Measurements from ENCODE around the gene DNAJC25.

Gene DNAJC25

GRCh38 chr9:111632060-111632459 lies 926 bp downstream of the DNAJC25 start:
- TF ChIP-seq FOXM1 (IDR thresholded peaks at IDR 0.05; ENCODE audit: borderline replicate concordance, low read depth) (no peak), REST (IDR thresholded peaks at IDR 0.05; ENCODE audit: low read depth) (no peak), RAD21 (IDR thresholded peaks at IDR 0.05; ENCODE audit: low read depth) (no peak), NFIC (IDR thresholded peaks at IDR 0.05) (no peak), CREB1 (IDR thresholded peaks at IDR 0.05; ENCODE audit: low read depth) (no peak), EGR1 (IDR thresholded peaks at IDR 0.05) (no peak), TCF12 (IDR thresholded peaks at IDR 0.05; ENCODE audit: low read depth) (no peak), ZBTB7A (IDR thresholded peaks at IDR 0.05; ENCODE audit: low read depth) (no peak), YY1 (IDR thresholded peaks at IDR 0.05; ENCODE audit: low read depth) (no peak), TEAD4 (IDR thresholded peaks at IDR 0.05) (no peak), CEBPB (IDR thresholded peaks at IDR 0.05) (no peak)

- no peak for TF ChIP-seq YY1 (IDR thresholded peaks at IDR 0.05; ENCODE audit: low read depth)
- no peak for TF ChIP-seq EGR1 (IDR thresholded peaks at IDR 0.05)
Measured at GRCh38 chr9:111632695-111633388, 1.7 kb downstream of the DNAJC25 start.

- TF ChIP-seq CREB1 (IDR thresholded peaks at IDR 0.05; ENCODE audit: low read depth) (no peak), ZBTB7A (IDR thresholded peaks at IDR 0.05; ENCODE audit: low read depth) (no peak), FOXM1 (IDR thresholded peaks at IDR 0.05; ENCODE audit: borderline replicate concordance, low read depth) (no peak), EP300 (IDR thresholded peaks at IDR 0.05; ENCODE audit: borderline replicate concordance) (no peak), NFIC (IDR thresholded peaks at IDR 0.05) (no peak), MAX (IDR thresholded peaks at IDR 0.05) (no peak), CEBPB (IDR thresholded peaks at IDR 0.05) (no peak), REST (IDR thresholded peaks at IDR 0.05; ENCODE audit: low read depth) (no peak), RAD21 (IDR thresholded peaks at IDR 0.05; ENCODE audit: low read depth) (no peak), USF1 (IDR thresholded peaks at IDR 0.05) (no peak), YY1 (IDR thresholded peaks at IDR 0.05; ENCODE audit: low read depth) (no peak), TEAD4 (IDR thresholded peaks at IDR 0.05) (no peak), TAF1 (IDR thresholded peaks at IDR 0.05; ENCODE audit: low read depth) (no peak), EGR1 (IDR thresholded peaks at IDR 0.05) (no peak), TCF12 (IDR thresholded peaks at IDR 0.05; ENCODE audit: low read depth) (no peak)
Measured at GRCh38 chr9:111633389-111633736, 2.2 kb downstream of the DNAJC25 start.

GRCh38 chr9:111634860-111635259 lies 3.7 kb downstream of the DNAJC25 start:
- TF ChIP-seq USF1 (IDR thresholded peaks at IDR 0.05) (no peak), TAF1 (IDR thresholded peaks at IDR 0.05; ENCODE audit: low read depth) (no peak), NFIC (IDR thresholded peaks at IDR 0.05) (no peak), ZBTB7A (IDR thresholded peaks at IDR 0.05; ENCODE audit: low read depth) (no peak), TCF12 (IDR thresholded peaks at IDR 0.05; ENCODE audit: low read depth) (no peak), TEAD4 (IDR thresholded peaks at IDR 0.05) (no peak), MAX (IDR thresholded peaks at IDR 0.05) (no peak), EGR1 (IDR thresholded peaks at IDR 0.05) (no peak), RAD21 (IDR thresholded peaks at IDR 0.05; ENCODE audit: low read depth) (no peak), CREB1 (IDR thresholded peaks at IDR 0.05; ENCODE audit: low read depth) (no peak), FOXM1 (IDR thresholded peaks at IDR 0.05; ENCODE audit: borderline replicate concordance, low read depth) (no peak), EP300 (IDR thresholded peaks at IDR 0.05; ENCODE audit: borderline replicate concordance) (no peak)

GRCh38 chr9:111637421-111637950 lies 6.4 kb downstream of the DNAJC25 start:
- TF ChIP-seq REST (IDR thresholded peaks at IDR 0.05; ENCODE audit: low read depth) (no peak), EGR1 (IDR thresholded peaks at IDR 0.05) (no peak), YY1 (IDR thresholded peaks at IDR 0.05; ENCODE audit: low read depth) (no peak)
